ENCODE results near the gene RGS3.

RGS3 gene

GRCh38 chr9:113514061-113514460 lies 50.5 kb downstream of the RGS3 start:
- no peak for DNase-seq

GRCh38 chr9:113514748-113515147 lies 51.2 kb downstream of the RGS3 start:
- DNase-seq: no peak

GRCh38 chr9:113515862-113516261 lies 52.3 kb downstream of the RGS3 start:
- DNase-seq: no peak

- DNase-seq: no peak
Measured at GRCh38 chr9:113516840-113517577, 53.5 kb downstream of the RGS3 start.

GRCh38 chr9:113519426-113520108 lies 56.0 kb downstream of the RGS3 start:
- DNase-seq: no peak

GRCh38 chr9:113520109-113520642 lies 56.6 kb downstream of the RGS3 start:
- no peak for DNase-seq

GRCh38 chr9:113521693-113522255 lies 58.2 kb downstream of the RGS3 start:
- DNase-seq: no peak

- DNase-seq: no peak
Measured at GRCh38 chr9:113522419-113522818, 58.9 kb downstream of the RGS3 start.

- no peak for DNase-seq
Measured at GRCh38 chr9:113522858-113523257, 59.3 kb downstream of the RGS3 start.

- no peak for DNase-seq
Measured at GRCh38 chr9:113523421-113524141, 60.1 kb downstream of the RGS3 start.

- DNase-seq: no peak
Measured at GRCh38 chr9:113524468-113524867, 60.9 kb downstream of the RGS3 start.

- no peak for DNase-seq
Measured at GRCh38 chr9:113525205-113525604, 61.7 kb downstream of the RGS3 start.

GRCh38 chr9:113525831-113526230 lies 62.3 kb downstream of the RGS3 start:
- no peak for DNase-seq

- no peak for DNase-seq
Measured at GRCh38 chr9:113526231-113526746, 62.8 kb downstream of the RGS3 start.

- no peak for DNase-seq
Measured at GRCh38 chr9:113526841-113527240, 63.3 kb downstream of the RGS3 start.

GRCh38 chr9:113528088-113528487 lies 64.6 kb downstream of the RGS3 start:
- DNase-seq: no peak

- DNase-seq: no peak
Measured at GRCh38 chr9:113528811-113529210, 65.3 kb downstream of the RGS3 start.

- DNase-seq: no peak
Measured at GRCh38 chr9:113529336-113530009, 65.9 kb downstream of the RGS3 start.

- DNase-seq: no peak
Measured at GRCh38 chr9:113530022-113530635, 66.6 kb downstream of the RGS3 start.

GRCh38 chr9:113530942-113531341 lies 67.4 kb downstream of the RGS3 start:
- no peak for DNase-seq

- no peak for DNase-seq
Measured at GRCh38 chr9:113531919-113532808, 68.6 kb downstream of the RGS3 start.

Measured in NCI-H446 treated with DMSO at 0.1 percent for 48 hours (cell line).